Endodermal cell (in vitro differentiated cells): ENCODE measurements around the gene CAT. TPM values are rescaled to one million over a fixed set of nuclear protein-coding genes. Genes with fewer than 3 reads are reported as not detected.

Experiments used
- DNase-seq: peaks from one replicate; pipeline ENCODE4 v3.0.0-alpha.2; 2017
- H3K27ac ChIP-seq: 2 replicates; pipeline ENCODE4 v1.5.1; 2013; ENCODE audit warnings: mild to moderate bottlenecking, low read depth, low read length, moderate library complexity
- H3K27me3 ChIP-seq: 2 replicates; pipeline ENCODE4 v1.6.1; 2013; ENCODE audit warnings: mild to moderate bottlenecking, low read length, moderate library complexity; ENCODE audit not compliant: insufficient read depth, control insufficient read depth, poor library complexity, severe bottlenecking
- H3K36me3 ChIP-seq: 2 replicates; pipeline ENCODE4 v1.7.0; 2013; ENCODE audit warnings: mild to moderate bottlenecking, low read length, moderate library complexity; ENCODE audit not compliant: control insufficient read depth, insufficient read depth
- H3K4me1 ChIP-seq: one replicate; pipeline ENCODE4 v1.7.0; 2013; ENCODE audit warnings: low read length; ENCODE audit not compliant: control insufficient read depth, insufficient read depth
- H3K4me3 ChIP-seq: 2 replicates; pipeline ENCODE4 v1.5.1; 2013; ENCODE audit warnings: mild to moderate bottlenecking, low read length, moderate library complexity
- H3K9ac ChIP-seq: 2 replicates; pipeline ENCODE4 v1.6.1; 2013; ENCODE audit warnings: mild to moderate bottlenecking, low read length, moderate library complexity; ENCODE audit not compliant: poor library complexity, severe bottlenecking; ENCODE audit errors: extremely low read depth
- H3K9me3 ChIP-seq: 2 replicates; pipeline ENCODE4 v1.6.1; 2013; ENCODE audit warnings: mild to moderate bottlenecking, low read length, moderate library complexity; ENCODE audit not compliant: control insufficient read depth
- H3K27ac Mint-ChIP-seq: 2 replicates; pipeline ENCODE4 v1.8.0; 2020; ENCODE audit warnings: mixed read lengths
- H3K27me3 Mint-ChIP-seq: 2 replicates; pipeline ENCODE4 v1.8.0; 2021; ENCODE audit warnings: mild to moderate bottlenecking, mixed read lengths; ENCODE audit not compliant: insufficient read depth
- H3K36me3 Mint-ChIP-seq: 2 replicates; pipeline ENCODE4 v1.8.0; 2020; ENCODE audit warnings: low read depth, mixed read lengths
- H3K4me1 Mint-ChIP-seq: 2 replicates; pipeline ENCODE4 v1.8.0; 2020; ENCODE audit warnings: mixed read lengths
- H3K4me3 Mint-ChIP-seq: 2 replicates; pipeline ENCODE4 v1.8.0; 2020; ENCODE audit warnings: mild to moderate bottlenecking, moderate library complexity, mixed read lengths
- H3K9me3 Mint-ChIP-seq: 2 replicates; pipeline ENCODE4 v1.8.0; 2020; ENCODE audit warnings: mild to moderate bottlenecking, mixed read lengths
- WGBS, 2 experiments: methylation state at CpG; one replicate each; pipeline versions ENCODE4 v1.1.5 to v1.1.7; 2013; ENCODE audit warnings: missing lambda C conversion rate in 2 of 2, mixed read lengths in 1 of 2; ENCODE audit not compliant: insufficient coverage in 1 of 2, insufficient read length in 1 of 2; 5-methylcytosine and 5-hydroxymethylcytosine counted together
- total RNA-seq, 2 donors: library from RNA; stranded (reverse); fragmentation: NEBNext Ultra II Directional in 1 of 2; extraction: Animal tissue kit (Norgen Biotek cat#: 25700) in 1 of 2; gene quantifications; 2 replicates in 1 of 2; 3 replicates in 1 of 2; pipeline ENCODE4 v1.2.1, GENCODE V29; 2021
- TF ChIP-seq, protein P1 (sequence below): fragments of 200-600 bp; sonication (generic); conservative IDR thresholded peaks from 2 replicates; pipeline ENCODE4 v1.5.0; 2021; ENCODE audit warnings: antibody characterized with exemption, mild to moderate bottlenecking

The CAT gene
- total RNA-seq, 2 donors from 2014 or later: 18.9 to 23.4 TPM

- peaks cover 2% of the 10 kb centered on the region for H3K4me1 Mint-ChIP-seq
- peaks cover 2% of the 10 kb centered on the region for H3K27me3 Mint-ChIP-seq
- H3K27me3 ChIP-seq: no peaks in the 10 kb centered on the region
- no peak overlapping the region for H3K4me3 ChIP-seq
- no peaks in the 10 kb centered on the region for H3K4me1 ChIP-seq
- TF ChIP-seq, protein P1, sequence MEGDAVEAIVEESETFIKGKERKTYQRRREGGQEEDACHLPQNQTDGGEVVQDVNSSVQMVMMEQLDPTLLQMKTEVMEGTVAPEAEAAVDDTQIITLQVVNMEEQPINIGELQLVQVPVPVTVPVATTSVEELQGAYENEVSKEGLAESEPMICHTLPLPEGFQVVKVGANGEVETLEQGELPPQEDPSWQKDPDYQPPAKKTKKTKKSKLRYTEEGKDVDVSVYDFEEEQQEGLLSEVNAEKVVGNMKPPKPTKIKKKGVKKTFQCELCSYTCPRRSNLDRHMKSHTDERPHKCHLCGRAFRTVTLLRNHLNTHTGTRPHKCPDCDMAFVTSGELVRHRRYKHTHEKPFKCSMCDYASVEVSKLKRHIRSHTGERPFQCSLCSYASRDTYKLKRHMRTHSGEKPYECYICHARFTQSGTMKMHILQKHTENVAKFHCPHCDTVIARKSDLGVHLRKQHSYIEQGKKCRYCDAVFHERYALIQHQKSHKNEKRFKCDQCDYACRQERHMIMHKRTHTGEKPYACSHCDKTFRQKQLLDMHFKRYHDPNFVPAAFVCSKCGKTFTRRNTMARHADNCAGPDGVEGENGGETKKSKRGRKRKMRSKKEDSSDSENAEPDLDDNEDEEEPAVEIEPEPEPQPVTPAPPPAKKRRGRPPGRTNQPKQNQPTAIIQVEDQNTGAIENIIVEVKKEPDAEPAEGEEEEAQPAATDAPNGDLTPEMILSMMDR: no peak
- DNase-seq: no peak
- H3K9ac ChIP-seq: no peak overlapping the region
- H3K36me3 ChIP-seq: no peaks in the 10 kb centered on the region
- H3K27ac Mint-ChIP-seq: no peak overlapping the region
- H3K4me3 Mint-ChIP-seq: no peak overlapping the region
- H3K36me3 Mint-ChIP-seq: no peaks in the 10 kb centered on the region
- 93 to 100% methylated on average over 2 to 5 of the region's 5 CpGs for WGBS, 2 experiments
- H3K9me3 ChIP-seq: no peaks in the 10 kb centered on the region
- no peaks in the 10 kb centered on the region for H3K9me3 Mint-ChIP-seq
- no peak overlapping the region for H3K27ac ChIP-seq
Measured at GRCh38 chr11:34507610-34508009, 68.9 kb downstream of the CAT start.

- no peaks in the 10 kb centered on the region for H3K4me1 ChIP-seq
- H3K4me3 ChIP-seq: no peak overlapping the region
- Mint-ChIP-seq H3K9me3 (no peaks in the 10 kb centered on the region), H3K4me1 (peaks cover 2% of the 10 kb centered on the region), H3K36me3 (no peaks in the 10 kb centered on the region), H3K4me3 (no peak overlapping the region), H3K27ac (no peak overlapping the region), H3K27me3 (peaks cover 2% of the 10 kb centered on the region)
- no peaks in the 10 kb centered on the region for H3K27me3 ChIP-seq
- 81 to 90% methylated on average over 2 of the region's 2 CpGs for WGBS, 2 experiments
- H3K36me3 ChIP-seq: no peaks in the 10 kb centered on the region
- no peak for DNase-seq
- no peak overlapping the region for H3K9ac ChIP-seq
- TF ChIP-seq, protein P1: no peak
- no peaks in the 10 kb centered on the region for H3K9me3 ChIP-seq
- no peak overlapping the region for H3K27ac ChIP-seq
Measured at GRCh38 chr11:34508524-34508923, 69.8 kb downstream of the CAT start.

DNA sequence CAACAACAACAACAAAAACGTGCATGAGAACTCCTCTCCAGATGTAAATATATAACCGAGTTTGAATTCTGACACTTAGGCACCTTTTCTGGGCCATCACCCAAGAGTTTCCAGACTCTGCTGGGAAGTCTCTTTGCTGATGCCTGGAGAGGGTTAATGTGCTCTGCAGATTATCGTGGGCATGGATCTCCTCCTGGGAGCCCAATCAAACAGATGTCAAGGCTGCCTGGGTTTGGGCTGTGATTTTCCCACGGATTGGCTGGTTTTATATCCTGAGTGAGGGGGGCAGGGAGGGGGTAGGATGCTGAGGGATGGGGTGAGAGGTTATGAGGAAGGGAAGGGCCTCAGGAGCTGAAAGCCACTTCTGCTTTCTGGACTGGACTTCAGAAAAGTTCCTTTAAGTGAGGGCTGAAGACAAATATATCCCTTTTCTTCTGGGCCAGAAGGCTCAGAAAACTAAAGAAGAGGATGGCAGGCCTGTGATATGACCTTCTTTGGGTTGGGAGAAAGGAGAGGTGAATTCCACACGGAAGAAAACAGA, 70.7 kb downstream of the CAT start:
- Mint-ChIP-seq H3K27ac (no peak overlapping the region), H3K36me3 (no peaks in the 10 kb centered on the region), H3K27me3 (peaks cover 2% of the 10 kb centered on the region), H3K4me3 (no peak overlapping the region), H3K9me3 (no peaks in the 10 kb centered on the region), H3K4me1 (peaks cover 9% of the 10 kb centered on the region)
- no peak for DNase-seq
- no peaks in the 10 kb centered on the region for H3K27me3 ChIP-seq
- H3K4me3 ChIP-seq: no peak overlapping the region
- no peak overlapping the region for H3K9ac ChIP-seq
- peaks cover 3% of the 10 kb centered on the region for H3K4me1 ChIP-seq
- H3K9me3 ChIP-seq: no peaks in the 10 kb centered on the region
- WGBS, 2 experiments: 68% methylated on average over 4 to 5 of the region's 5 CpGs
- no peaks in the 10 kb centered on the region for H3K36me3 ChIP-seq
- H3K27ac ChIP-seq: no peak overlapping the region
- TF ChIP-seq, protein P1: no peak
